Activated gamma-delta T cell treated with anti-CD3 and anti-CD28 coated beads, Interleukin-2, amount 50 U/mL, for 16 hours (primary cell): Measurements from ENCODE around the gene SSBP4.
A peak's percentile ranks its signal among the peaks of the same experiment; 100 is the strongest.

Experiments
- DNase-seq: peaks from one replicate; pipeline ENCODE4 v3.0.0-alpha.2; 2020; ENCODE audit warnings: low read depth

SSBP4 gene

GRCh38 chr19:18421371-18421959 lies 2.3 kb downstream of the SSBP4 start:
- DNase-seq, result no peak

- no peak for DNase-seq
Observed at GRCh38 chr19:18422530-18423191, 3.5 kb downstream of the SSBP4 start.

- no peak for DNase-seq
Observed at GRCh38 chr19:18423258-18424020, 4.2 kb downstream of the SSBP4 start.

- DNase-seq, result no peak
Observed at GRCh38 chr19:18424122-18424889, 5.1 kb downstream of the SSBP4 start.

GRCh38 chr19:18424890-18425514 lies 5.8 kb downstream of the SSBP4 start:
- DNase-seq, result no peak

- no peak for DNase-seq
Observed at GRCh38 chr19:18425515-18426415, 6.6 kb downstream of the SSBP4 start.

GRCh38 chr19:18426416-18426767 lies 7.2 kb downstream of the SSBP4 start:
- DNase-seq, result no peak

GRCh38 chr19:18427080-18427742 lies 8.0 kb downstream of the SSBP4 start:
- DNase-seq, result no peak

GRCh38 chr19:18427743-18428113 lies 8.5 kb downstream of the SSBP4 start:
- no peak for DNase-seq

GRCh38 chr19:18428173-18428786 lies 9.1 kb downstream of the SSBP4 start:
- no peak for DNase-seq

- DNase-seq, result peak; percentile 76
Observed at GRCh38 chr19:18428787-18429674, 9.8 kb downstream of the SSBP4 start.

- no peak for DNase-seq
Observed at GRCh38 chr19:18429717-18430416, 10.7 kb downstream of the SSBP4 start.

- no peak for DNase-seq
Observed at GRCh38 chr19:18430417-18431144, 11.4 kb downstream of the SSBP4 start.

GRCh38 chr19:18431351-18432197 lies 12.4 kb downstream of the SSBP4 start:
- DNase-seq, result no peak

GRCh38 chr19:18432275-18433014 lies 13.2 kb downstream of the SSBP4 start:
- no peak for DNase-seq
